ENCODE measurements around the gene FANCD2OS.
"Not testable (repeated sequence)": the region's sequence is repeated elsewhere in the genome, so short reads cannot be mapped to it uniquely, and the experiment has no call there.

The FANCD2OS gene

DNA sequence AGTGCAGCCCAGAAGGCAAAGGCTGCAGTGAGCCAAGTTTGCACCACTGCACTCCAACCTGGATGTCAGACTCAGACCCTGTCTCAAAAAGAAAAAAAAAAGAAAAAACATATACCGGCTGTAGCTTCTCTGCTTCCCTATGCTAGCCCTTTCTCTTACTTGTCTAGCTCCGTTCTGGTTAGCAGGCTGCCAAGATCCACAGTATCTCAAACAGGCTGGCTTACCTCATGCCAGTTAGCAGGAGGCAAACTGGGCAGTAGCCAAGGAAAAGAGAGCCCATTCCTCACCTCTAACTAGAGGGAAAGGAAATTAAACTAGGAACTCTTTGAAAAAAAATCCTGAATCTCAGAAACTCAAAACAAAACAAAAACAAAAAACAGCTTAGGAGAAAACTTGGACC, 16.7 kb downstream of the FANCD2OS start:
- DNase-seq: not testable (repeated sequence)

DNA sequence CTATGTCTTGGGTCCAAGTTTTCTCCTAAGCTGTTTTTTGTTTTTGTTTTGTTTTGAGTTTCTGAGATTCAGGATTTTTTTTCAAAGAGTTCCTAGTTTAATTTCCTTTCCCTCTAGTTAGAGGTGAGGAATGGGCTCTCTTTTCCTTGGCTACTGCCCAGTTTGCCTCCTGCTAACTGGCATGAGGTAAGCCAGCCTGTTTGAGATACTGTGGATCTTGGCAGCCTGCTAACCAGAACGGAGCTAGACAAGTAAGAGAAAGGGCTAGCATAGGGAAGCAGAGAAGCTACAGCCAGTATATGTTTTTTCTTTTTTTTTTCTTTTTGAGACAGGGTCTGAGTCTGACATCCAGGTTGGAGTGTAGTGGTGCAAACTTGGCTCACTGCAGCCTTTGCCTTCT, 17.3 kb downstream of the FANCD2OS start:
- DNase-seq: not testable (repeated sequence)

DNA sequence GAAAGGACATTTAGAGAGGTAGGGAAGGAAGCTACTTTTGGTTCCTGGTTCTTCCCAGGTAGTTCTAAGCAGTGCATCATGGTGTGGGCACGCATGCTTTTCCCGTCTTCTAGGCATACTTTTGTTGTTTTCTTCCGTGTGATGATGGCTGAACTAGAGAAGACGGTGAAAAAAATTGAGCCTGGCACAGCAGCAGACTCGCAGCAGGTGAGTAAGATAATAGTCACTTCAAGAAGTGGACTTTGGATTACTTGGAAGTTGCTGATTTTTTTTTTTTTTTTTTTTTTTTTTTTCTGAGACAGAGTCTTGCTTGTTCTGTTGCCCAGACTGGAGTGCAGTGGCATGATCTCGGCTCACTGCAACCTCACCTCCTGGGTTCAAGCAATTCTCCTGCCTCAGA, 17.9 kb downstream of the FANCD2OS start:
- DNase-seq: no peak

DNA sequence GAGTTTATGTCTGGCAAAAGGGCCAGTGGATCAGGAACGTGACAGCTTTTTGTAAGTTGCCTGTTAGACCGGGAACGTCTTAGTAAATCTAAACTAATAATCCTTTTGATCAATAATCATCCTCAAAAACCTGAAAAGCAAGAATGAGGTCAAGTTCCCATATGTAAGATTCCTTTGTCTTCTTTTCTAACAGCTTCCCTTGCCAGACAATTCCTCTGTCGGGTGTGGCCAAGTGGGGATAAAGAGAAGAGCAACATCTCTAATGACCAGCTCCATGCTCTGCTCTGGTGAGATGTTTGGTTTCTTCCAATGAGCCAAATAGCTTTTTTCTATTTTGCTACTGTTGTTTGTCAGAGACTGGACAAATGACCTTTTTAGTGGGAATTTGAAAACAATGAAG, 19.8 kb downstream of the FANCD2OS start:
- no peak for DNase-seq

DNA sequence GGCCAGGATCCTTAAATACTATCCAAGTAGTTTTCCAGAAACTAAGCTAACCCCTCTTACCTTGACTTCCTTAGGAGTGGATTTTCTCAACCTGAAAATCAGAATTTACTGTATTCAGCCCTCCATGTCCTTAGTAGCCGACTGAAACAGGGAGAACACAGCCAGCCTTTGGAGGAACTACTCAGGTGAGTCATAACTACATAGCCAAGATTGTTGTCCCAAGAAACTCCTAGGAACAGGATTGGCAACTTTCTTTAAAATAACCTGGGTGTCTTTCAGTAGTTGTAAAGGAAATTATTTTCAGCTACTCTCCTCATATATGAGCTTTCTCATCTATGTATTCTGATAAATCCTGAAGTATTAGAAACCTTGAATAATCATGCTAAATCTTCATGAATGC, 22.3 kb downstream of the FANCD2OS start:
- DNase-seq: no peak

DNA sequence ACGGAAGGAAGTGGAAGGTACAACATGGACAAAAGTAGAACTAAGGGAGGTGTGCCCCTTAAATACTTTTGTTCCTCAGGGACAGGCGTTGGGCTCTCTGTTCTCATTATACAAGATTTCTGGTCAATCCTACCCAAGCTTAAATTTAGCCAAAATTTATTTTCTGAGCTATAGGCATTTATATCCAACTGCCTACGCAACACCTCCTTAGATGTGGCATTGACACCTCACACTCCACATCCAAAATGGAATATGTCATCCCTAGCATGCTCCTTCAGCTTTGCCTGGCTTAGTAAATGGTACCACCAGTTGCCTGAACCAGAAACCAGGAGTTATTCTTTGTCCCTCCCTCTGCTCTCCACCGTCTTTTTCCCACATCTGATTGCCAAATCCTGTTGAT, 26.2 kb downstream of the FANCD2OS start:
- no peak for DNase-seq

DNA sequence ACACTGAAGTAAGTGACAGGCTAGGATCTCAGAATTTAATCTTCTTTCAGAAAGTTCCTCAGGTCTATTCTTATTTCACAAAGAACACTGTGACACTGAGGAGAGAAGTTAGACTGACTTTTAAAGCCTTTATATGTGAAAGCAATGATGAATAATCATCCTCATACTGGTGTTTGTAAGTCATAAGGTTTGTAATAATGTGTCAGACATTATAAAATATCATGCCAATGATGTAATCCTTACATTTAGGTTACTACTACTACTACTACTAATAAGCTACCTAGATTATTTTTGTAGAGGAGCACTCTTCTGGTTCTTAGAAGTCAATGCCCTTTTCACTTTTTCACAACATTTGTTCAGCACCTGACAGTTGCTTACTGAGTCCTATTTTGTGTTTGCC, 33.4 kb downstream of the FANCD2OS start:
- no peak for DNase-seq

DNA sequence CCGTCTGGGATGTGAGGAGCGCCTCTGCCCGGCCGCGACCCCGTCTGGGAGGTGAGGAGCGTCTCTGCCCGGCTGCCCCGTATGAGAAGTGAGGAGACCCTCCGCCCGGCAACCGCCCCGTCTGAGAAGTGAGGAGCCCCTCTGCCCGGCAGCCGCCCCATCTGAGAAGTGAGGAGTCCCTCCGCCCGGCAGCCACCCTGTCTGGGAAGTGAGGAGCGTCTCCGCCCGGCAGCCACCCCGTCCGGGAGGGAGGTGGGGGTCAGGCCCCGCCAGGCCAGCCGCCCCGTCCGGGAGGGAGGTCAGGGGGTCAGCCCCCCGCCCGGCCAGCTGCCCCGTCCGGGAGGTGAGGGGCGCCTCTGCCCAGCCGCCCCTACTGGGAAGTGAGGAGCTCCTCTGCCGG, 38.0 kb downstream of the FANCD2OS start:
- not testable (repeated sequence) for DNase-seq

DNA sequence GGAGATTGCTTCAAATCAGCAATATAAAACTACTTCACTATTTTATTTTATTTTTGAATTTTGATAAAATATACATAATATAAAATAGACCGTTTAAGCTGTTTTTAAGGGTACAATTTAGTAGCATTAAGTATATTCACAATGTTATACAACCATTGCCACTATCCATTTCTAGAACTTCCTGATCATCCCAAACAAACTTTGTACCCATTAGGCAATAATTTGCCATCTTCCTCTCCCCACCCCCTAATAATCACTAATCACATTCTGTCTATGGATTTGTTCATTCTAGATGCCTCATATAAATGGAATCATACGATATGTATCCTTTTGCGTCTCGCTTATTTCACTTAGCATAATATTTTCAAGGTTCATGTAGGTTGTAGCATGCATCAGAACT, 53.0 kb downstream of the FANCD2OS start:
- DNase-seq: no peak

Data from NCI-H526 treated with DMSO at 0.1 percent for 48 hours (cell line).